ENCODE results near the gene PIAS1.

Gene PIAS1

GRCh38 chr15:68114356-68114755 lies 60.2 kb downstream of the PIAS1 start:
- peaks cover 5% of the 10 kb centered on the region; the same call in 1 of the 2 replicates for H3K4me1 ChIP-seq
- TF ChIP-seq, protein P1, sequence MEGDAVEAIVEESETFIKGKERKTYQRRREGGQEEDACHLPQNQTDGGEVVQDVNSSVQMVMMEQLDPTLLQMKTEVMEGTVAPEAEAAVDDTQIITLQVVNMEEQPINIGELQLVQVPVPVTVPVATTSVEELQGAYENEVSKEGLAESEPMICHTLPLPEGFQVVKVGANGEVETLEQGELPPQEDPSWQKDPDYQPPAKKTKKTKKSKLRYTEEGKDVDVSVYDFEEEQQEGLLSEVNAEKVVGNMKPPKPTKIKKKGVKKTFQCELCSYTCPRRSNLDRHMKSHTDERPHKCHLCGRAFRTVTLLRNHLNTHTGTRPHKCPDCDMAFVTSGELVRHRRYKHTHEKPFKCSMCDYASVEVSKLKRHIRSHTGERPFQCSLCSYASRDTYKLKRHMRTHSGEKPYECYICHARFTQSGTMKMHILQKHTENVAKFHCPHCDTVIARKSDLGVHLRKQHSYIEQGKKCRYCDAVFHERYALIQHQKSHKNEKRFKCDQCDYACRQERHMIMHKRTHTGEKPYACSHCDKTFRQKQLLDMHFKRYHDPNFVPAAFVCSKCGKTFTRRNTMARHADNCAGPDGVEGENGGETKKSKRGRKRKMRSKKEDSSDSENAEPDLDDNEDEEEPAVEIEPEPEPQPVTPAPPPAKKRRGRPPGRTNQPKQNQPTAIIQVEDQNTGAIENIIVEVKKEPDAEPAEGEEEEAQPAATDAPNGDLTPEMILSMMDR (IDR thresholded peaks at IDR 0.05; ENCODE audit: low read depth, low read length): no peak
- H3K9me3 ChIP-seq: no peaks in the 10 kb centered on the region
- H3K4me3 ChIP-seq (ENCODE audit: low read depth, low read length): no peak overlapping the region
- H3K27me3 ChIP-seq: no peaks in the 10 kb centered on the region
- no peak for DNase-seq
- no peaks in the 10 kb centered on the region for H3K36me3 ChIP-seq

GRCh38 chr15:68114840-68115239 lies 60.7 kb downstream of the PIAS1 start:
- no peaks in the 10 kb centered on the region for H3K36me3 ChIP-seq
- DNase-seq: no peak

GRCh38 chr15:68124700-68125099 lies 70.6 kb downstream of the PIAS1 start:
- DNase-seq: no peak
- Histone ChIP-seq H3K27me3 (no peaks in the 10 kb centered on the region), H3K9me3 (no peaks in the 10 kb centered on the region), H3K4me3 (ENCODE audit: low read depth, low read length) (no peak overlapping the region), H3K36me3 (no peaks in the 10 kb centered on the region), H3K4me1 (no peaks in the 10 kb centered on the region)
- TF ChIP-seq, protein P1 (IDR thresholded peaks at IDR 0.05; ENCODE audit: low read depth, low read length): no peak

More at GRCh38 chr15:68114840-68115239, 60.7 kb downstream of the PIAS1 start:
- TF ChIP-seq, protein P1 (IDR thresholded peaks at IDR 0.05; ENCODE audit: low read depth, low read length): no peak
- Histone ChIP-seq H3K4me1 (peaks cover 5% of the 10 kb centered on the region; the same call in 1 of the 2 replicates), H3K27me3 (no peaks in the 10 kb centered on the region), H3K4me3 (ENCODE audit: low read depth, low read length) (no peak overlapping the region), H3K9me3 (no peaks in the 10 kb centered on the region)

- no peak for DNase-seq
- TF ChIP-seq, protein P1 (IDR thresholded peaks at IDR 0.05; ENCODE audit: low read depth, low read length): no peak
These were observed 72.3 kb downstream of the PIAS1 start for GRCh38 chr15:68126396-68126795.

DNA sequence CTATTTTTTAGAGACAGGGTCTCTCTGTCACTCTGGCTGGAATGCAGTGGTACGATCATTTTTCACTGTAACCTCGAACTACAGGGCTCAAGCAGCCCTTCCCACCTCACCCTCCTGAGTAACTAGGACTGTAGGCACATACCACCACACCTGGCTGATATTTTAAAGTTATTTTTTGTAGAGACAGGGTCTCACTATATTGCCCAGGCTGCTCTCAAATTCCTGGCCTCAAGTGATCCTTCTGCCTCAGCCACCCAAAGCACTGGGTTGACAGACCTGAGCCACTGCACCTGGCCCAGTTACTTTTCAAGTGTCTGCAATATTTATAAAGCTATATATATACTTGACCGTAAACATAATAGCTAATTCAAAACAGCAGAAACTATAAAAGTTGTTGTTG lies 75.0 kb downstream of the PIAS1 start:
- Histone ChIP-seq H3K4me1 (no peaks in the 10 kb centered on the region), H3K27me3 (no peaks in the 10 kb centered on the region), H3K4me3 (ENCODE audit: low read depth, low read length) (no peak overlapping the region), H3K9me3 (no peaks in the 10 kb centered on the region), H3K36me3 (no peaks in the 10 kb centered on the region)
- DNase-seq: no peak
- TF ChIP-seq, protein P1 (IDR thresholded peaks at IDR 0.05; ENCODE audit: low read depth, low read length): no peak

More at GRCh38 chr15:68126396-68126795, 72.3 kb downstream of the PIAS1 start:
- Histone ChIP-seq H3K36me3 (no peaks in the 10 kb centered on the region), H3K27me3 (no peaks in the 10 kb centered on the region), H3K4me1 (no peaks in the 10 kb centered on the region), H3K9me3 (no peaks in the 10 kb centered on the region), H3K4me3 (ENCODE audit: low read depth, low read length) (no peak overlapping the region)

- TF ChIP-seq, protein P1 (IDR thresholded peaks at IDR 0.05; ENCODE audit: low read depth, low read length): no peak
- Histone ChIP-seq H3K36me3 (no peaks in the 10 kb centered on the region), H3K4me1 (no peaks in the 10 kb centered on the region), H3K9me3 (no peaks in the 10 kb centered on the region), H3K27me3 (no peaks in the 10 kb centered on the region), H3K4me3 (ENCODE audit: low read depth, low read length) (no peak overlapping the region)
- DNase-seq: no peak
These were observed 76.7 kb downstream of the PIAS1 start for GRCh38 chr15:68130851-68131250.
